ENCODE results near the gene MCL1.
"Not testable (repeated sequence)": the region's sequence is repeated elsewhere in the genome, so short reads cannot be mapped to it uniquely, and the experiment has no call there.

The MCL1 gene

DNA sequence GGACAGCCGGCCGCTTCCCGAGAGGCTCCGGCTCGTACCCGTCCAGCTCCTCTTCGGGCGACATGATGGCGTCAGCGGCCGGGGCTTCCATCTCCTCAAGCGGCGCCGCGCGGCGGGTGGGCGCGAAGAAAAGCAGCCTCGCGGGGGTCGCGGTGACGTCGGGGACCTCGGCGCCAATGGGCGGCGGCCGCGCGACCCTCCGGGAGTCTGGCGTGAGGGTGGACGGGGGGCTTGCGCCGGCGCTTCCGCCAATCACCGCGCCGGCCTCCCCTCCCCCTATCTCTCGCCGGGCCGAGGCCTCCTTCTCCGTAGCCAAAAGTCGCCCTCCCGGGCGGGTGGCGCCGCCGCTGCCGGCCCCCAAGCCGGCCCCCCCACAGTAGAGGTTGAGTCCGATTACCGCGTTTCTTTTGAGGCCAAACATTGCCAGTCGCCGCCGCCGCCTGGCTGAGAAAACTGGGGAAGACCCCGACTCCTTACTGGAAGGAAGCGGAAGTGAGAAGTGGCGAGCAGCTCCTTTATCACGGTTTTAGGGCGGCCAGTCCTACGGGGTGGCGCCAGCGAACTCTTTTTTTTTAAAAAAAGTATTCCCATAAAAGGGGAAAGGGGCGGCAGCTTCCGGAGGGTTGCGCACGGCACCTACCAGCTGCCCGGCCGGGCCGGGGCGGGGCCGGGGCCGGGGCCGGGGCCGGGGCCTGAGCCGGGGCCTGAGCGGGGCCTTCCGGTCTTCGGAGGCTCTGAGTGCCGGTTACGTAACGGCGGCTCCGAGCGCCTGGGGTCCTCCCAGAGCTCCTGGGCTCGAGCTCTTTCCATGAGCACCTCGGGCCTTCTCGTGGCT, at the start of gene MCL1:
TSS of gene MCL1 (minus strand) at position 501 of the 835 bp plus-strand sequence. CDS start at position 421, 80 bp downstream.
- DNase-seq, result peak; percentile 82

GRCh38 chr1:150628766-150629114, 49.3 kb upstream of the MCL1 start:
- no peak for DNase-seq

GRCh38 chr1:150627826-150628410, 48.5 kb upstream of the MCL1 start:
- no peak for DNase-seq

DNA sequence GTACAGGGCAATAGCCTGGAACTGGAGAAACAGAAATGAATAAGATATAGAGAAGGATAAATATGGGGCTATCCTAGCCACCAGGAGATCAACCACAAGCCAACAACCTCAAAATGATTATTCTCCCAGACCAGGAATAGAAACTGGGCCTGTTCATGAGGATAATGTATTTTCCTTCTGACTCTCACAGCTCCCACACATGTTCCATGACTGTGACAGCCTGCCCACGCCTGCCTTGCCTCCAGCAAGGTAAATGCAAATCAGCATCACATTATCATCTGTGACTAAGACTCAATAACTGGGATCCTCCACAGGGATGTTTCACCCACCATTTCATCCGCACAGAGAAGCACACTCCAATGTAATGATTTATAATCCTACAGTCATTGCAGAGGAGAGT, 46.7 kb upstream of the MCL1 start:
- no peak for DNase-seq

- DNase-seq, result not testable (repeated sequence)
Measured at GRCh38 chr1:150624546-150624945, 45.1 kb upstream of the MCL1 start.

- not testable (repeated sequence) for DNase-seq
Measured at GRCh38 chr1:150624134-150624533, 44.7 kb upstream of the MCL1 start.

DNA sequence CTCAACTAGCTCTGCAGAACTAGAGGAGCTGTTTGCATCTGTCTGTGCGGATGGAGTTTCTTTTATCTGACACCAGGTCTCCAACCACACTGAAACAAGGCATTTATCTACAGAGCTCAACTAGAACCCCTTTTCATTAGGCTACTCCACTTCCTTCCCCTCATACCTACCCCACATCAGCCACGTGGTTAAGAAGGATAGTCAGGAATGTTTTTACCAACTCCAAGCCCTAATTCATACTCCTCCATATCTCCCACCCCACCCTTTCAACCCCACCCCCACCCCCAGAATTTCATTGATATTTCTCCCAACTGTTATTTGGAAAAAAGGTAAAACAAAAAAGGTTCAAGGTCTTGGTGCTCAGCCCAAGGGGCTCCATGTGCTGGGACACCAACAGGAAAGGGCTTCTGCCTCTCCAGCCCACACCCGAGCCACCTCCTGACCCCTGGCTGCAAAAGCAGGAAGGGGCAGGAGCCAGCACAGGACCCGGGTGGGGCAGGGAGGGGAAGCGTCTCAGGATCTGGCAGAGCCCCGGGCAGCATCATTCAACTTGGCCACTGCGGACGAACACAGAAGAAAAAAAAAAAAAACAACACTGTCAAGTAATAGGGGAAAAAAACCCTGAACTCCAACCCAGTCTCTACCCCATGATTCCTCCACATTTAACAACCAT, 43.0 kb upstream of the MCL1 start:
- no peak for DNase-seq

- DNase-seq, result peak; percentile 55
Measured at GRCh38 chr1:150621497-150622302, 42.3 kb upstream of the MCL1 start.

GRCh38 chr1:150620919-150621318, 41.5 kb upstream of the MCL1 start:
- DNase-seq, result no peak

- DNase-seq, result no peak
Measured at GRCh38 chr1:150619576-150620509, 40.4 kb upstream of the MCL1 start.

- DNase-seq, result no peak
Measured at GRCh38 chr1:150615346-150616201, 36.2 kb upstream of the MCL1 start.

GRCh38 chr1:150613061-150613920, 33.9 kb upstream of the MCL1 start:
- DNase-seq, result peak; percentile 44

DNA sequence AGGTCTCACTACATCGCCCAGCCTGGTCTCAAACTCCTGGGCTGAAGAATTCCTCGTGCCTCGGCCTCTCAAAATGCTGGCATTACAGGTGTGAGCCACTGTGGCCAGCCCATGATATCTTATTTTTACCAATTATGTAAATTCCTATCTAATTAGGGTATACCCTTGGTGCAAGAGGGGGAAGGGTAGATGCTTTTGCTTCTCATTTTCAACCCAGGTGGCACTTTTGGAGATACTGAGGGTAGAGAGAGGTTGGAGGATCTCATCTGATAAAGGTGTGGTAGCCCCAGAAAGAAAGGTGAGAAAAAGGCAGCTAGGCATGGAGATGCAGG, 32.6 kb upstream of the MCL1 start:
- no peak for DNase-seq

- no peak for DNase-seq
Measured at GRCh38 chr1:150610576-150610975, 31.2 kb upstream of the MCL1 start.

DNA sequence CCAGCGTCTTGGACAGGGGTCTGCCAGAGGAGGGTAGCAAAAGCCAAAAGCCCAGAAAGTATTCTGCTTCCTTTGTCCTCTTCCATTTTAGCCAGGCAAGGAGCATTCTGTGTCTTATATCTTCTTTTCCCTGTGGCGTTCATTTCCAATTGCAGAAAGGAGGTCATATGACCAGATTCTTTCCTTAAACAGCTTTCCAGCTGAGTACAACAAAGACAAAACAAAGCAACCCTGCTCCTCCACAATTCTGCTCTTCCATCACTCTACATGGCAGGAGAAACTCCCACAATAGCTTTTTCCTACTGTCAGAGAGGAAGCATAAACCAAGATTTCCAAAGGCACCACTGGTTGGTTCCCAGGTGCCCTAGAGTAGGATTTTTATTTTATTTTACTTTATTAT, 30.3 kb upstream of the MCL1 start:
- no peak for DNase-seq

- DNase-seq, result no peak
Measured at GRCh38 chr1:150606463-150607142, 27.2 kb upstream of the MCL1 start.

- not testable (repeated sequence) for DNase-seq
Measured at GRCh38 chr1:150605451-150605731, 26.0 kb upstream of the MCL1 start.

DNA sequence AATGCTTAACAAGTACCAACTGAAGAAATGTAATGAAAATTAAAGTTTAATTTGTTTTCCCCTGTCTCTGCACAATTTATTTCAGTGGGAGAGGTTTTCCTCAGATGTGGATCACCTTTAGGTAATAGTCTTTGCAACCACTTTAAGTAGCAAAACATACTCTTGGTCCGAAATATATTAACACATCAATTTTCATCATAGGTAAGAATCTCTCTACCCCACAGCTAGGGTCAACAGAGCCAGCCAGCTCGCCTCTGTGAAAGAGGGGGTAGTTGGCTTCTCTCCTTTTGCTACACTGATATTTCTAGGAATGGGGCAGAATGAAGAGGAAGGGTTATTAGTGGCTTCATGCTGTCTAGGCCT, 24.8 kb upstream of the MCL1 start:
- DNase-seq, result no peak

DNA sequence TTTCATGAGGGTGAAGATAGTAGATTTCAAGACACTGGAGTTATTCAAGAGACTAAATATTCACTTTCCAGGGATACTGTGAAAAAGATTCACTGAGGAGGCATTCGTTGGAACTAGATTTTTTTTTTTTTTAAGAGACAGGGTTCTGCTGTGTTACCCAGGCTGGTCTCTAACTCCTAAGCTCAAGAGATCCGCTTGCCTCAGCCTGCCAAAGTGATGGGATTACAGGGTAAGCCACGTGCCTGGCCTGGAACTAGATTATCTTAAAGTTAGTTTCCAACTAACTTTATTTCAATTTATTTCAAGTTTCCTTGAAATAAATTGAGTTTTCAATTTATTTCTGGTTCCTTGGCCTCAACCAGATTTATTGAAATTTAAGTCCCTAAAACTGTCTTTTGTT, 24.3 kb upstream of the MCL1 start:
- DNase-seq, result no peak

GRCh38 chr1:150602372-150602771, 23.0 kb upstream of the MCL1 start:
- not testable (repeated sequence) for DNase-seq
